Measurements from ENCODE around the gene TYW5.

DNA sequence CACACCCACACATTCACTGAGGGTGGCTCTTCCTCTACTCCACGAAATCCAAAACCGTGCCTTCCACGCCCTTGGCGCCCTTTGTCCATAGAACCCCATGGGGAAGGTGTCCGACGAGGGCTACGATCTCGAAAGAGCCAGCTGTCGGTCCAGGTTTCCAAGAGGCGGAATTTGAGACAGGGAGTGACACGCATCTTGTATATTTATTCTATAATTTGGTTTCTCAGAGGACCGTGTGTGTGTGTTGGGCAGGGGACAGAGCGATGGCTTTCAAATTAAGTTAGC is 43.5 kb downstream of the TYW5 start:
- TF ChIP-seq CTCF (IDR thresholded peaks at IDR 0.05; ENCODE audit: poor library complexity) (no peak), EZH2phosphoT487 (IDR thresholded peaks at IDR 0.05; ENCODE audit: low read depth, severe bottlenecking, unreplicated experiment) (no peak), EZH2 (IDR thresholded peaks at IDR 0.05; ENCODE audit: borderline replicate concordance) (no peak)
